ENCODE measurements around the gene FBLN2.

Gene FBLN2

DNA sequence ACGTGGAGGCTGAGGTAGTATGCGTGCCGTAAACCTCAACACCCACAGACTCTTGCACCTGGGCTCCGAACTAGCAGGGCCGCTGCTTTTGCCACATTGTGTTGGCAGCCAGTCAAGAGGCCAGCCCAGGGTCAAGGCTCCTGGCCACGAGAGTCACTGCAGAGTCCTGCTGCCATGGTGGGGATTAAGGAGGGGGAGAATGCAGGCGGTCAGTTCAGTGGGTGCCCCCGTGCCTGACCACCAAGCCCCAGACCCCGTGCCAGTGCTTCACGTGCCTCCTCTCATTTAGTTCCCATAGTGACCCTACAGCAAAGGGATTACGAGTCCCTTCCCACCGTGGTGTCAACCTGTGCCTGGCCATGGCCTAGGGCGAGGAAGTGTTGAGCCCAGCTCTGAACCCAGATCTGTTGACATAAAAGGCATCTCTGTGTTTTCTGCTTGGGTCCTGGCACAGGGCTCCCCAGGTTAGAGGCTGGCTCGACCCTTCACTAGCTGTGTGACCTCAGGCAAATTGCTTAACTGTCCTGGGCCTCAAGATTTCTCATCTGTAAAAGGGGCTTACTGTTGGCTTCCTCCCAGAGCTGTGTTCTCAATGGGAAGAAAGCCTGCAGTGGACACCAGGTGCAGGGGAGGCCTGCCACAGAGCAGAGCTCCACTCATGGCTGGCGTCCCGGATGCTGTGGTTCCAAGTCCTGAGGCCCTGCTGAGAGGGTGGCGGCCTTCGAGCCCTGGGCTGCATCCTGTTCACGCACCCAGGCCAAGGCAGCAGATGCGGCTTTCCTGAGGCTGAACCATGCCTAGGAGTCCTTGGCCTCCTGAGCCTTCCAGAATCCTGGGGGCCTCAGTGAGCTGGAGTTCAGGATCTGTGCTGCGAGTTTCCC, 32.8 kb downstream of the FBLN2 start:
- DNase-seq (ENCODE audit: low read depth in 3 of 3): no peak

DNA sequence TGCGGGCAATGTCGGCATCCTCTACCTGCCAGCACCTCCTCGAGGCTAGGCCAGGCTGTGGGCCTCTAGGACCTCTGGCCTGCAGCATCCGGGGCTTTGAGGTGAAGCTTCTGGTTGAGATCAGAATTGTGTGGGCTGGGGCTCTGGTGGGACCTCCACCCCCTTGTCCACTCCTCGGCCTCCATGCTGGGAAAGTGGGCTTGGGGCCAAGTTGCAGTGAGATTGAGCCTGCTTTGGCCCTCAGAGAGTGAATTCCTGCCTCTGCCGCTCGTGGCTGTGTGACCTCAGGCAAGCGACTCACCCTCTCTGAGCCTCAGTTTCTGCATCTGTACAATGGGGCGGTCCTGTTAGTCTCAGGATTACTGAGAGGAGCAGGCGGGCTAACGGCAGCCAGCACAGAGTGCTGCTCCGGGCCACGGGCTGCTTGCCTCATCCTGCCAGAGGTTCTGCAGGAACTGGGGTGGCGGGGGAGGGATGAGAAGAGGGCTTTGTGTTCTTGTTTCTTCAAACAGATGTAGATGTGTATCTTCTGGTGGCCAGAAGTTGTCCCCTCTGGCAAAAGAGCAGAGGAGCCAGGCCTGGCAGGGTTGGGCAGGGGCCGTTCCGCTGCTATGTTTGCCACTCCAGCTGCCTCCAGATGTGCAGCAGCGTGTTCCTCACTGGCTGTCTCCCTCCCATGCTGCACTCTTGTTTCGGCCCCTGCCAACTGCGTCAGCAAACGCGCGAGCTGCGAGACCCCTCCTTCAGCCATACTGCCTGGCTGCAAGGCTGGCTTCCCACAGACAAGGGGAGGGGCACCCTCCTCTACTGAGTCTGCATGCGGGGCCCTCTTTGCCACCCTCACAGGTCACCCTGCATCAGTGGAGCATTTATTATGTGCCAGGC, 33.7 kb downstream of the FBLN2 start:
- no peak for DNase-seq (ENCODE audit: low read depth in 3 of 3)

DNA sequence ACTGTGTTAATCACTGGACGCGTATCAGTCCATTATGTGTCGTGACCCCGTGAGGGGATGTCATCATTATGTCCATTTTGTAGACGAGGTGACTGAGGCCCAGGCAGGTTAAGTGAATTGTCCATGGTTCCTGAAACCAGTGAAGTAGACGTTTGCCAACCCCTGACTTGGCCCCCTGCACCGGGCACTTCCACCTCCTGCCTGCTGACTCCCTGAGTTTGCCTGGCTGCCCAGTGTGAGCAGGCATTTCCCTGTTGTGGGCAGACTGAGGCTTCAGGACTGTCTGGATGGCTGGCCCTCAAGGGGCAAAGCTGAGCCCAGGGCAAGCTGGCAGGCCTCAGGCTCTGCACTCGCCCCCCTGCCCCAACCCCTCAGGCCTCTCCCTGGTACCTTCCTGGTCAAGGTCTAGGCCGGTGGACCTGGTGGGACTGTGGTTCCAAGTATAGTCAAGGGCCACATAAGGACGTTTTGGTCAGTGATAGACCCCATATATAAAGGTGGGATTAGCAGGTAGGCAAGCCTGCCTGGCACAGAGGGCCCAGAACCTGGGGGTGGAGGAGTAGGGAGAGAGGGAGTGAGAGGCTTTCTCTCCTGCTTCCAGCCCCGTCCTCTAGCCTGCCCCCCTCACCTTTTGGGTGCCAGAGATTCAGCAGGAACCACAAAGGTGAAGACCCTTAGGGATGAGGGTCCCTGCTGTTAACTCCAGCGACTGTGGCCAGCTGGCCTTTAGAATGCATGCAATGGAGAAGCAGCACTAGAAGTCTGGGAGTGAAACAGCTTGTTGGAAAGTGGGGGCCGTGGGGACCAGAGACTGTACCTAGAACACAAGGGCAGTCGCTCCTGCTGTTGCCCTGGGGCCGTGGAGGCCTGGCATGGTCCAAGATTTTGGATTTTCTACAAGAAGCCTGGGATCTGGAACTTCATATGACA, 34.6 kb downstream of the FBLN2 start:
- no peak for DNase-seq (ENCODE audit: low read depth in 3 of 3)

DNA sequence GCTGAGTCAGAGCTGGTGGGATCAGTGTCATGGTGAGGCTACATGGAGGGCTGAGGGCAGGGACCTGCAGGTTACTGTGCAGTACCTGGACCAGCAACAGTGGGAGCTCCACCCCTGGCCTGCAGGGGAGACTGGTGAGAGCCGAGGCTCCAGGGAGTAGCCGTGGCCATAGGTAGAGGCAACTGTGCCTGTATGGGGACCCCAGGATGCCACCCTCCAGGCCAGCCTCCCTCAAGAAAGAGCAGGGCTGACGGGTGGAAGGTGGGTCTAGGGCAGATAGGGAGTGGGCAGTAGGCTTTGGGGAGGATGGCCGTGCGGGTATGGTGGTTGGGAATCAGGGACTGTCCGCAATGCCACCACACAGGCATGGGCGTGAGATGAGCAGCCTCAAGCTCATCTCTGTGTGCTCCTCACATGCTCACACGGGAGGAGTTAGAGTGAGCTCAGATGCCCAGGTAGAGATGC, 35.5 kb downstream of the FBLN2 start:
- DNase-seq (ENCODE audit: low read depth in 3 of 3): no peak

DNA sequence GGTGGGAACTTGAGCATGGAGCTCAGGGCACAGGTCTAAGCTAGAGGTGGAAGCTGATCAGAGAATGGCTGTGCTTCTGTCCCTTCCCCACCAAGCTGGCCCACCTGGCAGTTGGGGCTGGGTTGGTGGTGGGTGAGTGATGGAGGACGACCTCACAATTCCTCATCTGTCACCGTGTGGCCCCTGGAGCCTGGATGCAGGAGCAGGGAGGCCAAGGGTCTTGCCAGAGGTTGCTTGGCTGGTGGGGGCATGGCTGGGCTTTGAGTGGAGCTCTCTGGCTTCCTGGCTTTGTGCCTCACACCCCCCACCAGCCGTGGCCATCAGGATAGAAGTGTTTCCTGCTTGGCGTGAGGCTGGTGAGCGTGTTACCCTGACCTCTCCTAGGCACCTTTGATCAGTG, 36.0 kb downstream of the FBLN2 start:
- no peak for DNase-seq (ENCODE audit: low read depth in 3 of 3)

DNA sequence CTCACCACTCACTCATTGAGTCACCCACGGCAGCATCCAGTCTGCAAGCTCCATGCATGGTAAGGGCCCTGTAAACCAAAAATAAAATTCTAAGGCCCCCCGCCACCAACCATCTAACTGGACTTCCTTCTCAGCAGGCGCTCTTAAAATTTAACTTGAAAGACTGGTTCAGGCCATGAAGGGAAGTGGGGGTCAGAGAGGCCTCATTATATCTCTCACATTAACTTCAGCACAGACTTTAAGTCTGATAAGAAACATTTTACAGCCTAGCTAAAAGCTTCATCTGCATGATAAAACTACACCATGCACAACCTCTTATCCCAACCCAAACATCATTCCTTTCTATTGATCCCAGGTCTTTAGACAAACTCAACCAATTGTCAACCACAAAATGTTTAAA, 38.5 kb downstream of the FBLN2 start:
- DNase-seq (ENCODE audit: low read depth in 3 of 3): no peak

DNA sequence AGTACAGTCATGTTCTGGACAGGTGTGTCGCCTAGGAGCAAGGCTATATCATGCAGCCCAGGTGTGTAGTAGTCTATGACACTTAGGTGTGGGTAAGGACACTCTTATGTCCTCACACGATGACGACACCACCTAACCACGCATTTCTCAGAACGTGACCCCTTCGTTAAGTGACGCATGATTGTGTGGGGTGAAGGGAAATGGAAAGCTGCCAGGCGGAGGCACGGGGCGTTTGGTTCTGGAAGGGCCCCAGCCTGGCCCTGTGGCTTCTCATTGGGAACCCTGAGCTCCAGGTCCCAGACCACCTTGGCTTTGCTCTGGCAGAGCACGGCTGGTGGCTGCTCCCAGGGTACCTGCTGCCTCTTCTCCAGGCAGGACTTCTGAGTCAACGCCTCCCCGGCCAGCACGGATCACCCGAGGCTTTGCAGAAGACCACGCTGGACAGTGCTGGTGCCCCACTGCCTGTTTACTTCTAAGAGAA, 39.3 kb downstream of the FBLN2 start:
- DNase-seq (ENCODE audit: low read depth in 3 of 3): no peak

DNA sequence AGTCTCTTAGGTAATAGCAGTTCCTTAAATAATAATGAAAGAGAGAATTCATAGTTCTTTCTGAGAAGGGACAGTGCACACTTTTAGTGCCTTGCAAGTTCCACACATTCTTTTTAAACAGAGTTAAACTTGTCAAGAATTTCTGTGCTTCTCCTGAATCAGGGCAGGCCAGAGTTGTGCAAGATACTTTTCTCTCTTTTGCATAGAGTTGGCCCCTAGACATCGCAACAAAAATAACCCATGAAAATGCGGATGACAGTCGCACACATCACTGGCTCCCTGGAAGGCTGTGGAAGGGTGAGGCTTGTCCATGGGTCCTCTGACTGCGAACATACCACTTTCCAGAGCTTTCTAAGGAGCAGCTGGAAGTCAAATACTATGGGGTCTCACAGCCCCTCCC, 40.1 kb downstream of the FBLN2 start:
- no peak for DNase-seq (ENCODE audit: low read depth in 3 of 3)

DNA sequence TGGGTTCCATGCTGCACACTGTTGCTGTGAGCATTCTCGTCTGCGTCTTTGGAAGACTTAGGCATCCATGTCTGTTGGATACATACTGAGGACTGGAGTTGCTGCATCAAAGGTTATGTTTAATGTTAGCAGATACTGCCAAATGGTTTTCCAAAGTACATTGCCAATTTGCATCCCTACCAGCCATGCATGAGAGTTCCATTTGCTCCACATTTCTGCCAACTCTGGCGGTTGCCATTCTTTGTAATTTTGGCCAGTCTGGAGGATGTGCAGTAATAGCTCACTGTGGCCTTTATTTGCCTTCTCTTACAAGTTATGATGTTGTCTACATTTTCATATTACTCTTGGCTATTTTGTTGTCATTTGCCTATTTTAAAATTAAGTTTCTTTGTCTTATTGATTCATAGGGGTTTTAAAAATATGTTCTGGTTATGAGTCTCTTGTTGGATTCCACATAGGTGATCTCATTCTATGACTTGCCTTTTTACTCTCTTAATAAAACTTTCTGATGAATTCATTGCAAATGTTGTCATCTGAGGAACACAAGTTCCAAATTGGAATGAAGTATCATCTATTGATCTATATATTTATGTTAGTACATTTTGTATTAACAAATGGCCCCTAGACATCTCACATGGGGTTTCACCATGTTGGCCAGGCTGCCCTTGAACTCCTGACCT, 42.1 kb downstream of the FBLN2 start:
- no peak for DNase-seq (ENCODE audit: low read depth in 3 of 3)

DNA sequence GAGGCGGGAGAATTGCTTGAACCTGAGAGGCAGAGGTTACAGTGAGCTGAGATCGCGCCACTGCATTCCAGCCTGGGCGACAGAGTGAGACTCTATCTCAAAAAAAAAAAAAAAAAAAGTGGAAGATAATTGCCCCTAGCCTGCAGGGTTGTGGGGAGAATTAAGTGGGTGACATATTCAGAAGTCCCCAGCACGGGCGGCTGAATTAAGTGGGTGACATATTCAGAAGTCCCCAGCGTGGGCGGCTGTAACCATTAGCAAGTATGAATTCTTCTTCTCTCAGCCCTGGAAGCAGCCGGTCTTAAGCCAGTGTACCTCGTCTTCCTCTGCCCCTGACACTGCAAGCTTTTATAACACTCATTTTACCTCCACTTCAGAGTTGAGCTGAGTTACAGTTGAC, 44.7 kb downstream of the FBLN2 start:
- no peak for DNase-seq (ENCODE audit: low read depth in 3 of 3)

DNA sequence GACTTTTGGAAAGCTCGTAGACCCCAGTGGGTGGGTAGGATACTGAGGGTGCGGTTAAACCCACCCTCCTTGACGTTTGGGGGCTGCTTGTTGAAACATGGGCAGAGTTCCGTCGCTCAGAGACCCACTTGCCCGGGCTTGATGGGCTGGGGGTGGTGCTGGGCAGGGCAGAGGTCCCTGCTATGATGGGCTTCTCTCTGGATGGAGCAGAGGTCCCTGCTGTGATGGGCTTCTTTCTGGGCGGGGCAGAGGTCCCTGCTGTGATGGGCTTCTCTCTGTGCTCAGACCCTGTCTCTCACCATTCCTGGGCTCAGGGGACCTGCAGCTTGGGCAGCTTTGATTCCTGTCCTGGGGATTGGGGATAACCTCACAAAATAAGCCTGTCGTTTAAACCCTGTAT, 45.2 kb downstream of the FBLN2 start:
- DNase-seq (ENCODE audit: low read depth in 3 of 3): no peak

DNA sequence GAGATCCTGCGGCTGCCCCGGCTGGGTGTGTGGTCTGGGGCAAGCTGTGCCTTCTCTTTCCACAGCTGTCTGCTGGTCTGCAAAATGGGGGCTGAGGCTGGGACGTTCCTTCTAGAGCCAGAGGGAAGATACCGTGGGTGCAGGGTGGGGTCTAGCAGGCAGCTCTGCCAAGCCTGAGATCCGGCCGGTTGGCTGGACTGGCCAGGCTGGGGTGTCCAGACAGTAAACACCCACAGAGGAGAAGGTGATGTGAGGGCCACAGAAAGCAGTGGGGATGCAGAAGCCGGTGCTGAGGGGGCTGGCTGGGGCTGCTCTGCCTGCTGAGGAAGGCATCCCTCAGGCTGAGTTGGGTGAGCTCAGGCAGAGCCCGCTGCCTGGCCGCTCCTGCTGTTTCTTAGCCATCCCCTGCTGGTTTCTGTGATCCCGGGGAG, 46.1 kb downstream of the FBLN2 start:
- DNase-seq (ENCODE audit: low read depth in 3 of 3): no peak

DNA sequence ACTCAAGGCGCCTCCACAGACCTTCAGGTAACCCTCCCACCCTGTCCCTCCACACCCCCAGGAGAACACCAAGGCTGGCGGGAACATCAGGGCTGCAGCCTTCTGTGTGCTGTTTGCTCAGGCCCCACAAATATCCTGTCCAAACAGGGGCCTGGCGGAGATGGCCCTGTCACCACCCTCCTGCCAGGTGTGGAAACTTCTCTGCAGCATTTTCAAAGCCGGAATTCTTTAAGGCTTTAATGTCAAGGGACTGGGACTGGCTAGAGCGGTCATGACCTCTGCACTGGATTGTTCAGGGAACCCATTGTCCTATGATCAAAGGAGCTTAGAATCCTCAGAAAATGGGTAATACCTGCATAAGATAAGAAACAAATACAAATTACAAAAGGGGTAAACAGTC, 46.6 kb downstream of the FBLN2 start:
- DNase-seq (ENCODE audit: low read depth in 3 of 3): no peak

DNA sequence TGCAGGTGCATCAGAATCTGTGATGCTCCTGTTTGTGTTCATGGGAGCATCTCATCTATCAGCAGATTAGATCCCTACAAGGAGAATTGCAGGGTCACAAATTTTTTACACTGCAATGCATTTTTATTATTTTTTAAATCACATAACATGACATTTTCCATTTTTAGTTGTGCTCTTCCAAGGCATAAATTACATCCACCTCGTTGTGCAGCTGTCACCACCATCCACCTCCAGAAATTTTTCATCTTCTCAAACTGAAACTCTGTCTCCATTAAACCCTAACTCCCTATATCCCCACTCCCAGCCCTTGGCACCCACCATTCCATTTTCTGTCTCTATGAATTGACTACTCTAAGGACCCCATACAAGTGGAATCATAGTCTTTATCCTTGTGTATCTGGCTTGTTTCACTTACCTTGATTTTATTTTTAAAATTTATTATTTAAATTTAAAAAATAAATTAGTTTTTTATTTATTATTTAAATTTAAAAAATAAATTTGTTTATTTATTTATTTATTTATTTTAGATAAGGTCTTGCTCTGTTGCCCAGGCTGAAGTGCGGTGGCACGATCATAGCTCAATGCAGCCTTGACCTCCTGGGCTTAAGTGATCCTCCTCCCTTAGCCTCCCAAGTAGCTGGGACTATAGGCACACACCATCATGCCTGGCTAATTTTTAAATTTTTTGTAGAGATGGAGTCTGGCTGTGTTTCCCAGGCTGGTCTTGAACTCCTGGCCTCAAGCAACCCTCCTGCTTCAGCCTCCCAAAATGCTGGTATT, 47.7 kb downstream of the FBLN2 start:
- DNase-seq (ENCODE audit: low read depth in 3 of 3): no peak

DNA sequence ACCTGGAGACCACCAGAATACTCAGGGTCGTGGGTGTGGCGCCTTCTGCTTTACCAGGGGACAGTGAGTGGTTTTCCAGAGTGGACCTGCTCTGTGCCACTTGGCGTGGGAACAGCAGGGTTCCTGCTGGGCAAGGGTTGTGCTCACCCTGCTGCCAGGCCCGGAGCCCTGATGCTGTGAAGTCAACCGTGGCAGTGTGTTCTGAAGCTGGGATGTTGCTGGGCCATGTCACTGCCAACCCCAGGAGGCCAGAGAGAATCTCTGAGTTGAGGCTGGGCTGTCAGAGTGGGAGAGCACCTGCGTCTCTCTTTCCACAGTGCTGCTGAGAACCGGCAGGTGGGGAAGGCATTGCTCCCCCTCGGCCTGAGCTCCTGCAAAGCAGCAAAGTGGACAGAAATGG, 48.7 kb downstream of the FBLN2 start:
- no peak for DNase-seq (ENCODE audit: low read depth in 3 of 3)

DNA sequence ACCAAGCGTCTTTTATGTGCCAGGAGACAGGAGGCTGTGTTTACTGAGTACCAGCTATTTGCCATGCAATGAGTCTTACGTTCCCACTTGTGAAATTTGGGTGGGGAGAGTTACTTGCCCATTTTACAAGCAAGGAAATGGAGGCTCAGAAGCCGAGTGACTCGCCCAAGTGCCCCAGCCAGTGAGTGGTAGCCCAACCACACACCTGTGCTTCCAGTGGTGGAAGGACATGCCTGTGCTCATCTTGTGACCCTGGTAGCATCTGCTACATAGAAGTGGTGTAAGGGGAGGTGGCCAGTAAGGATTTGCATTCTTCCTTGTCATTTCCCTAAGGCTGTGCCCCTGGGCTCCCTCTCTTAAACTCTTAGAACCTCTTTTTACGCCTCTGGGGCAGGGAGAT, 49.3 kb downstream of the FBLN2 start:
- DNase-seq (ENCODE audit: low read depth in 3 of 3): no peak

DNA sequence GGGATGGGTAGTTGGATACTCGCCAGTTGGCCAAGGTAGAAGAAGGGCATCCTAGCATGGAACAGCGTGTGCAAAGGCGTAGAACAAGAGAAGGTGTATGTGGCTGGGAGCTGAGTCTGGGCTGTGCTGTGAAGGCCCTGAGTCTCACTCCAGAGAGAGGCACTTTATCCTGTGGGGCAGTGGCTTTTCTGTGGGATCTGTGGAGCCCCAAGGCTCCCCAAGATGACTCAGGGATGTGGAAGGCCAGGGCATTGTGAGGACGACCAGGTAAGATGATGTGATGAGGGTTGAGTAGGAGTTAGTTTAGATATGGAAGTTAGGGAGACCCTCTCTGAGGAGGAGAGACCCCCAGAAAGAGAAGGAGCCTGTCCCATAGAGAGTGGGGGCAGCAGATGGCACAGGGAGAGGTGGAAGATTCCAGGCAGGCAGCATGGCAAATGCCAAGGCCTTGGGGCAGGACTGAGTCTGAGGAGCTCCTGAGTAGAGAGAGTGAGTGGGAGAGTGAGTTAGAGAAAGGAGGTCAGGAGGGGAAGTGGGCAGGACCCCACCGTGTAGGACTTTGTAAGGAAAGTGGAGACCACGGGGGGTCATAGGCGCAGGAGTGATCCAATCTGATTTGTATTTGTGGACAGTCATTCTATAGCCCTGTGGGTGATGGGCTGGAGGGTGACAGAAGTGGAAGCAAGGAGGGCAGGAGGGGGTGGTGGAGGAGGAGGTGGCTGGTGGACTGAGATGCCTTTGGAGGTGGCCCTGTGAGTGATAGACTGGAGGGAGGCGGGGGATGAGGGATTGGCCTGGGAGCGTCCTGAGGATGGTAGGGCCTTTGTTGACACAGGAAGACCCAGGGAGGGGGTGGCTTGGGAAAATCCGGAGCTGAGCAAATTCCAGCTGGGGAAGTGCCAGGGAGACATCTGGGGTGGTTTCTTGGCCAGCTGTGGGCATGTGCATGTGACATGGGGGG, 50.3 kb downstream of the FBLN2 start:
- DNase-seq (ENCODE audit: low read depth in 3 of 3): no peak

DNA sequence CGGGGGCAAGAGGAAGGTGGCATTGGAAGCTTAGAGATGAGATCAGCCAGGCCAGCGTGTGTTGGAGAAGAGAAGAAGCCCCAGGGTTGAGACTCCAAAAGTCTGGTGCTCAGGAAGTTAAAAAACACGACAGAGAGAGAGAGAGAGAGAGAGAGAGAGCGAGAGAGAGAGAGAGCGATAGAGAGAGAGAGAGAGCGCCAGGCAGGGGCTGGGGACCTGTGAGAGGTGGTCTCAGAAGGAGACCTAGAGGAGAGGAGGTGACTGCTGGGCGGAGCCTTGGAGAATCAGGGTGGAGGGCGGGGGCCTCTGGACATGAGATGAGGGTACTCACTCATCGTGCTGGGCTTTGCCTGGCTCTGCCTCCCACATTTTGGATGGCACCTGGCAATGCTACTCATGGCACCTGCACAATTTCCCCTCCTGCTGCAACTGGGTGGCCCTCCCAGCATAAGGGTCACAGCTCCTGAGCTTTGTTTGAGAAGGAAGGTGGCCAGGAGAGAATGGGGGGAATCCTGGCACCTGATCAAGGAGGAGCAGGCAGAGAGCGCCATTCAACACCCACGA, 51.0 kb downstream of the FBLN2 start:
- DNase-seq (ENCODE audit: low read depth in 3 of 3): no peak
